Measurements from ENCODE around the gene C3orf85.

DNA sequence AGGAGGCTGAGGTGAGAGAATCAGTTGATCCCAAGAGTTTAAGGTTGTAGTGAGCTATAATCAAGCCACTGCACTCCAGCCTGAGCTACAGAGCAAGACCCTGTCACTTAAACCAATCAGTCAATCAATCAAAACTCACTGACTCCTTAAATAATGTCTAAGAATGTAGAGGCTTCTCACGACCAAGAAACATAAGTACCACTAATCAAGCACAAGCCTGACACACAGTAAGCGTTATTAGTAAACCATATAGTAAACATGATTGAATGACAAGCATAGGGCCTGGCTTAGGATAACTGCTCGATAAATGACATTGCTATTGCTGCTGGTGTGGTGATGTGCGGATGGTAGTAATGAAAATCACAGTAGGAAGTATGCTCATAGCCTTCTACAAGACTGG is 29.4 kb downstream of the C3orf85 start:
- TF ChIP-seq, protein P1, sequence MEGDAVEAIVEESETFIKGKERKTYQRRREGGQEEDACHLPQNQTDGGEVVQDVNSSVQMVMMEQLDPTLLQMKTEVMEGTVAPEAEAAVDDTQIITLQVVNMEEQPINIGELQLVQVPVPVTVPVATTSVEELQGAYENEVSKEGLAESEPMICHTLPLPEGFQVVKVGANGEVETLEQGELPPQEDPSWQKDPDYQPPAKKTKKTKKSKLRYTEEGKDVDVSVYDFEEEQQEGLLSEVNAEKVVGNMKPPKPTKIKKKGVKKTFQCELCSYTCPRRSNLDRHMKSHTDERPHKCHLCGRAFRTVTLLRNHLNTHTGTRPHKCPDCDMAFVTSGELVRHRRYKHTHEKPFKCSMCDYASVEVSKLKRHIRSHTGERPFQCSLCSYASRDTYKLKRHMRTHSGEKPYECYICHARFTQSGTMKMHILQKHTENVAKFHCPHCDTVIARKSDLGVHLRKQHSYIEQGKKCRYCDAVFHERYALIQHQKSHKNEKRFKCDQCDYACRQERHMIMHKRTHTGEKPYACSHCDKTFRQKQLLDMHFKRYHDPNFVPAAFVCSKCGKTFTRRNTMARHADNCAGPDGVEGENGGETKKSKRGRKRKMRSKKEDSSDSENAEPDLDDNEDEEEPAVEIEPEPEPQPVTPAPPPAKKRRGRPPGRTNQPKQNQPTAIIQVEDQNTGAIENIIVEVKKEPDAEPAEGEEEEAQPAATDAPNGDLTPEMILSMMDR (IDR thresholded peaks at IDR 0.05), result no peak
- no peak for TF ChIP-seq POLR2A (IDR thresholded peaks at IDR 0.05)
